Gastrocnemius medialis (tissue), 4 donors: ENCODE measurements around the gene ARHGAP42.

ENCODE experiments used
- CTCF ChIP-seq, 5 experiments: fragments of 450-650 bp in 3 of 5; fragments of 200-600 bp in 2 of 5; sonication (generic) in 2 of 5; IDR thresholded peaks in 4 of 5; conservative IDR thresholded peaks in 1 of 5; 1 replicate in 4 of 5; 2 replicates in 1 of 5; pipeline ENCODE4 v1.5.1; 2016 to 2019; ENCODE audit warnings: antibody characterized with exemption in 5 of 5, mild to moderate bottlenecking in 3 of 5, moderate library complexity in 3 of 5
- POLR2A ChIP-seq, 2 donors: fragments of 450-650 bp; IDR thresholded peaks; one replicate each; pipeline ENCODE4 v1.6.1; 2017; ENCODE audit warnings: antibody characterized with exemption in 2 of 2, mild to moderate bottlenecking in 2 of 2, moderate library complexity in 2 of 2

GRCh38 chr11:100778166-100778785 is 91.2 kb downstream of the ARHGAP42 start:
- TF ChIP-seq CTCF (IDR thresholded peaks at IDR 0.05 in 4 of 5, conservative IDR thresholded peaks at IDR 0.05 in 1 of 5) (no peak), POLR2A (IDR thresholded peaks at IDR 0.05) (no peak)
